HG03521 (cell line): ENCODE data around the gene EZR.

Source experiments
- ATAC-seq: cut with Tn5 transposase; IDR thresholded peaks from one replicate; pipeline ENCODE4 v1.9.1; 2021; ENCODE audit warnings: mild to moderate bottlenecking, moderate library complexity; ENCODE audit not compliant: unreplicated experiment

The EZR gene

DNA sequence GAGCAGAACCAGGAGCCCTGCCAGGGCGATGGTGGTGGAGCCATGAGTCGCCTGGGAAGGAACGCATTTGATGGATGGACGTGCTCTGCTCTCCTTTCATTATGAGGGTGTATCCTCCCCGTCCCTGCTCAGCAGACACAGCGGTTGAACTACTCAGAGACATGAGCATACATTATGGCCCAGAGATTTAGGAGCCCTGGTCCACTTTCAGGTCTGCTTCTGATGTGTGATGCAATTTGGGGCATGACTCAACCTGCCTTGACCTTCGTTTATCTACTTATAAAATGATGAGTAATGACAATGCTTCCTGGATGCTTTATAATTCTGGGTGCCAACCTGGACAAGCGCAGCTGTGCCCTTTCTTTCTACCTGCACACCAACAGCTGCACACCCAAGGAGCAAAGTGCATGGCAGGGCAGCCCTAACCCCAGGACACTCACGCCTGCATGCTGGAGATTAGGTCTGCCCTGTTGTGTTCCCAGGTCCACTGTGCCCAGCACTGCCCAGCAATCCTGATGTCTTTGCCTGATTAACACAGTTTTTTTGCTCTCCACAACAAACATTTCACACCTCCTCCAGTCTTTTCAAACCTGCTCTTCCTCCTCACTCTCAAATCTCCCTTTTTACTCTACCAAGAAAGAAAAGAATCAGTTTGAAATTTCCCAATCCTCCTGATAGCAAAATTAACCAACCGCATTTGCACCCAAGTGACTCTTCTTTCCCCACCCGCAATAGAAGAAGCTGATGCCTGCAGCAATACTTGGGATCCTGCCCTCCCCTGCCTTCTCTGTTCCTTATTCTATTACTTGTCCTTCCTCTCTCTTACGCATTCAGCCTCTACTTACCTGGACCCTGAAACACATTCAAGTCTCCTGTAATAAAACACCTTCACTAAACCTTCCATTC is 81.2 kb downstream of the EZR start:
- ATAC-seq = no peak

- ATAC-seq = no peak
Observed at GRCh38 chr6:158737082-158737709, 82.0 kb downstream of the EZR start.

GRCh38 chr6:158735009-158735408 is 84.2 kb downstream of the EZR start:
- no peak for ATAC-seq

DNA sequence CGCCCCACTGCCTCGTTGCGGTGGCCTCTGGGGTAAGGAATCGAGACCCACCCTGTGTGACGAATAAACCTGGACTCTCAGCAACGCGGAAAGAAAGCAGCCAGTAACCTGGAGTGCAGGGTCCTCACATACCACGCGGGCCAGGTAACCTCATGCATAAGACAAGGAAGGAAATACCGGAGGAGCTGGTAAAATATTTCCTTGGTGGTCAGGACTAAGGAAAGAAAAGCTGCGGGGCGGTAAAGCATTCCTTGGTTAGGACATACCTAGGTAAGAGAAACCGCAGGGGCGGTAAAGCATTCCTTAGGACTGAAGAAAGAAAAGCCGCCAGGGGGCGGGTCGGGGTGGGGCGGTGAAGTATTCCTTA is 88.6 kb downstream of the EZR start:
- no peak for ATAC-seq

- ATAC-seq = no peak
Observed at GRCh38 chr6:158729906-158730540, 89.1 kb downstream of the EZR start.

DNA sequence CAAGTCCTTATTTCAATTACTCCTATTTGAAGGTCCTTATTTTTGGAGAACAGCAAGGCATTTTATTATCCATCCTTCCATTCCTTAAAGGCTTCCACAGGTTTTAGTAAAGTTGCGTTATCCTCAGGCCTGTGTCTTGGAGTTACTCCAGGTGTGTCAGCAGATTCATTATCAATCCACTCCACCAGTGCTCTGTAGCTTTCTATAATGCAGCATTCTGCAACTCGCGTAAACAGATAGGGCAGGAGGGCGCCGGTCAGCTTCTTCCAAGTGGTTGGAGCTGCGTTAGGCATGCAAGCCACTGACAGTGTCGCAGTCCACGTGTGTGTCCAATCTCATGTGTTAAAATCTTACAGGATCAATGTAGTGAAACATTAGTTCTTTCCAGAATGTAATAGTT is 93.5 kb downstream of the EZR start:
- no peak for ATAC-seq

DNA sequence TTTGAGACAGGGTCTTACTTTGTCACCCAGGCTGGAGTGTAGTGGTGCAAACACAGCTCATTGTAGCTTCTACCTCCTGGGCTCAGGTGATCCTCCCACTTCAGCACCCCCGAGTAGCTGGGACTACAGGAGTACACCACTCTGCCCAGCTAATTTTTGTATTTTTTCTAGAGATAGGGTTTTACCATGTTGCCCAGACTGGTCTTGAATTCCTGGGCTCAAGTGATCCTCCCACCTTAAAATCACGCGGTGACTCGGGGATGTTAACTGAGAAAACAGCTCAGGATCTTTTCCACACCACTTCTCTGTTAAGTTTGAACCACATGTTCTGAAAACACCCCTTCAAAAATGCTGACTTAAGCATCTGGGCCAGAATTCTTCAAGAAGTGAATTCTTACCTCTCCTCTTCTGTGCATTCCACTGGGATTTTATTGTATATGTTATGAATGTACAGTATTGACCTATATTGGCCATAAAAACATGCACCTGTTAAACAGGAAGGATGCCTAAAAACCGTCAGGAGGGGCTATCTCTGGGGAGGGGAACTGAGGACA is 96.9 kb downstream of the EZR start:
- no peak for ATAC-seq

GRCh38 chr6:158718461-158719046 is 100.6 kb downstream of the EZR start:
- no peak for ATAC-seq

DNA sequence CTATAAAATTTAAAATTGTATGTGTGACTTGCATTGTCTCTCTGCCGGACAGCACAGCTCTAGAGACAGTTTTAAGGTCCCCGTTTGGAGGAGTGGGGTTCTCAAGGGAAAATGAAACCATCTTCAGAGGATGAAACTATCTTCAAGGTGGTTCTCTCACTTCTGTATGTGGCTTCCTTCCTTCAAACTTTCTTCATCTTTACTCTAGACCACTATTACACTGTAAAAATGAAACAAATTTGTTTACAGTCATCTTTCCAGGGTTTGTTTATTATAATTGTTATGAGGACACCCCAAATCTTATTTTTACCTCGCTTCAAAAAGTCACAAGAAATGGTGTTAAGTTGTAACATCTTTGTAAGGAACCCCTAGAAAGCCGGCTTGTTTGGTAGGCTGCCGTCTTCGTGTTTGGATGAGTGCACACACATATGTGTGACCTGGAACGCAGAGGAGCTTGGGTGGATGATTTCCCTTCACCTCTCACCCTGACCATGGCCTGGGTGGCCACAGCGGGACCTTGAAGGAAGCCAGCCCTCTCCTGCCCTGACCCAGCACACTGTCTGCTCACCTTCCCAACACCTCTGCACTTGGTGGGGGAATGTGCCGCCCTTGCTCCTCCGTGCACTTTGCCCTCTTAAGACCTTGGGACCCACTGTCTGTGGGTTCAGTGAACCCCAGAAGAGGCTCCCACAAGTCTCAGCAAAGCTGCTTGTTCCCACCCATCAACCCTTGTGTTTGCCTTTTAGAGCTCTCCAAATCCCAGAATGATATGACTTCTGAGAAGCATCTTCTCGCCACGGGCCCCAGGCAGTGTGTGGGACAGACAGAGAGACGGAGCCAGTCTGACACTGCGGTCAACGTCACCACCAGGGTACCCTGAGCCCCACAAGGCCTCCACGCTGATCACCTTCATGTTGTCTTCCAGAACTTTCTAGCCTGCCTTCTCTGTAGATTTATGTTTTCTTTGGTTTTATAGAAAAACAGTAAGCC is 101.5 kb downstream of the EZR start:
- ATAC-seq = peak; percentile 70
